Spinal cord (tissue), 10 donors: ENCODE measurements around the gene MFN2. TPM values are rescaled to one million over a fixed set of nuclear protein-coding genes. Genes with fewer than 3 reads are reported as not detected.
A peak's percentile ranks its signal among the peaks of the same experiment; 100 is the strongest.
"Not testable (repeated sequence)": the region's sequence is repeated elsewhere in the genome, so short reads cannot be mapped to it uniquely, and the experiment has no call there.

Source experiments
- DNase-seq, 6 donors: peaks; one replicate each; pipeline versions ENCODE4 v3.0.0 to v3.0.0-alpha.2; 2013 to 2015; ENCODE audit warnings: low spot score in 6 of 6, low read depth in 4 of 6
- H3K27ac ChIP-seq: one replicate; pipeline ENCODE4 v1.5.1; 2013; ENCODE audit warnings: low read depth, low read length, control low read depth
- H3K27me3 ChIP-seq: one replicate; pipeline ENCODE4 v1.6.1; 2013; ENCODE audit warnings: low read length; ENCODE audit not compliant: control insufficient read depth, insufficient read depth
- H3K36me3 ChIP-seq: one replicate; pipeline ENCODE4 v1.6.1; 2013; ENCODE audit warnings: low read length; ENCODE audit not compliant: control insufficient read depth, insufficient read depth
- H3K4me1 ChIP-seq: one replicate; pipeline ENCODE4 v1.6.1; 2013; ENCODE audit warnings: low read length; ENCODE audit not compliant: control insufficient read depth, insufficient read depth
- H3K4me3 ChIP-seq: one replicate; pipeline ENCODE4 v1.5.1; 2013; ENCODE audit warnings: low read depth, low read length, control low read depth
- H3K9me3 ChIP-seq: one replicate; pipeline ENCODE4 v1.6.1; 2013; ENCODE audit warnings: low read length; ENCODE audit not compliant: control insufficient read depth, insufficient read depth
- WGBS: methylation state at CpG from one replicate; pipeline ENCODE4 v1.1.5; 2013; ENCODE audit warnings: missing lambda C conversion rate; ENCODE audit not compliant: insufficient coverage; 5-methylcytosine and 5-hydroxymethylcytosine counted together
- long read RNA-seq, 4 donors: transcript quantifications; one replicate each; lab custom pipeline, GENCODE V29; 2026
- polyA plus RNA-seq, 2 donors: library from polyadenylated mRNA; unstranded; fragments of 120-200 nt; gene quantifications; one replicate each; pipeline ENCODE4 v1.2.1, GENCODE V29; 2013; ENCODE audit not compliant: insufficient read length in 2 of 2
- total RNA-seq, 2 donors: library from RNA; depleted of rRNA in 1 of 2; stranded (reverse); fragments of 120-200 nt in 1 of 2; fragments of >200 nt in 1 of 2; gene quantifications; one replicate each; pipeline versions ENCODE4 v1.2.3 to v1.2.4, GENCODE V29; 2013 to 2014
- donor health status: healthy.

Gene MFN2
- total RNA-seq (10 to 100 TPM; 47.5 to 65.6 TPM), polyA plus RNA-seq (10 to 100 TPM; 79.2 to 79.7 TPM)
- long read RNA-seq, donor 1, full-length matches to known transcripts: 5 of 73 reads
- long read RNA-seq, donor 1, partial matches to known transcripts: 68 of 73 reads
- long read RNA-seq, donor 1, other reads (novel, unspliced or antisense): 0 of 73 reads
- long read RNA-seq, donor 2, full-length matches to known transcripts: 2 of 26 reads
- long read RNA-seq, donor 2, partial matches to known transcripts: 24 of 26 reads
- long read RNA-seq, donor 2, other reads (novel, unspliced or antisense): 0 of 26 reads
- long read RNA-seq, donor 3, partial matches to known transcripts: 9 of 9 reads
- long read RNA-seq, donor 3, other reads (novel, unspliced or antisense): 0 of 9 reads
- long read RNA-seq, donor 4, full-length matches to known transcripts: 3 of 3 reads
- long read RNA-seq, donor 4, partial matches to known transcripts: 0 of 3 reads
- long read RNA-seq, donor 4, other reads (novel, unspliced or antisense): 0 of 3 reads

DNA sequence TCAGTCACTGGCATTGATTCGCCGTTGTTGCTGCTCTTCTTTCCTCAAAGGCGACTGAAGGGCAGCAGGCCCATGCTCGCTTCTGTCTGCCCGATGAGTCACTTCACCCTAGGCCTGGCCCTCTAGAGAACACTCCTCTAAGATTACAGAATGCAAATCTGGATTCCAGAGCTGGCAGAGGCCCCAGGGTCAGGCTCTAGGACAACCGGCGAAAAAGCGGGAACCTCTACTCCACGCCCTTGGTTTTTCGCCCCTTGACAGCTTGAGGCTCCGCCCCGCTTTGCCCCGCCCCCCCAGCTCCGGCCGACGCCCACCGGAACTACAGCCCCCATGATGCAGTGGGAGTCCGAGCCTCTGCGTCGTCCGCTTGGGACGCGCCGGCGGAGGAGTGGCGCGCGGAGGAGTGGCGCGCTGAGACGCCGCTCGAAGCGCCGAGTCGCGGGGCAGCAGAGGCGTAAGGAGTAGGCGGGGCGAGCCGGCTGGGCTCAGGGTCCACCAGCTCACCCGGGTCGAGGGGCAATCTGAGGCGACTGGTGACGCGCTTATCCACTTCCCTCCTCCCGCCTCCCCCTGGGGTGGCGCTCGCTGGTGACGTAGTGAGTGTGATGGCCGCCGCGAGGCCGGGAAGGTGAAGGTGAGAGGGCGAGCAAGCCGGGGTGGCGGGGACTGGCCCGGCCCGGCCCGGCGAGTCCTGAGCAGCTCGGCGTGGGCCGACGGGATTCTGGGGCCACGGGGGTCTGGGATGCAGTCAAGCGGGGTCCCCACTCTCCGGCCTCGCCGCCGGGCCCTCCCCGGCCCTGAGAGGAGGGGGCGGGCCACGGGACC, at the start of gene MFN2:
Gene MFN2 (plus strand): TSS at position 594 of the 825 bp plus-strand sequence. CDS start 8,725 bp downstream, outside the sequence.
- WGBS: under 1% methylated on average over 62 of the region's 74 CpGs
- H3K27me3 ChIP-seq: no peaks in the 10 kb centered on the region
- peaks cover 26% of the 10 kb centered on the region for H3K4me1 ChIP-seq
- DNase-seq: peak; percentile 87 to 98 (median 92)
- H3K27ac ChIP-seq: peak within 1 kb of the TSS; percentile 84
- H3K4me3 ChIP-seq: peak within 1 kb of the TSS; percentile 76
- no peaks in the 10 kb centered on the region for H3K9me3 ChIP-seq
- H3K36me3 ChIP-seq: peaks cover 37% of the 10 kb centered on the region

DNA sequence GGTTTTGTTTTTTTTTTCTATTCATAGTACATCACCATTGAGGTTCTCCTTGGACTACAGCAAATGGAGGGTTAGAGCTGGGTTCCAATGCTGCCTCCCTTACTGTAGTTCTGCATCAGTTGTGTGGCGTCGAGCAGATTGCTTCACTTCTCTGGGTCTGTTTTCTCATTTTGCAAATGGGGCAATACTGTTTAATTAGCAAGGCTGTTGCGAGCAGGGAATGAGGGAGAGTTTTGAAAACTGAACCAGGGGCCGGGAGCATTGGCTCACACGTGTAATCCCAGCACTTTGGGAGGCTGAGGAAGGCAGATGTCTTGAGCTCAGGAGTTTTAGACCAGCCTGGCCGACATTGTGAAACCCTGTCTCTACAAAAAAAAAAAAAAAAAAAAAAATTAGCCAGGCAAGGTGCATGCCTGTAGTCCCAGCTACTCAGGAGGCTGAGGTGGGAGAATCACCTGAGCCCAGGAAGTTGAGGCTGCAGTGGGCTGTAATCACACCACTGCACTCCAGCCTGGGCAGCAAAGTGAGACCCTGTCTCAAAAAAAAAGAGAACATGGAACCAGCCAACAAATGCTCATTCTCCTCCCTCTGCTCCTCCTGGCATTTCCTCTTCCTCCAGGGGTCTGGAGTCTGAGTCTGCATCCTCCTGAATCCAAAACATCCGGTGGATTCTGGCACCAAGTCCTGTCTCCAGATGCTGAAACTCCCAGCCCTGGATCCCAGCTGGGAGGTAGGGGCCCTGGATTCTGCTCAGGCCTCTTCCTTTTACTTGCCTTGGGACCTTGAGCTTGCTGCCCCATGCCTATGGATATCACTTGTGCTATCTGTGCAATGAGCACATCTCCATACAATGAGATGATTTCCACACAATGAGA, 49.4 kb upstream of the MFN2 start:
- 74% methylated on average over 2 of the region's 7 CpGs for WGBS
- peak overlapping the region; percentile 33 for H3K27ac ChIP-seq
- no peak overlapping the region for H3K4me3 ChIP-seq
- H3K9me3 ChIP-seq: no peaks in the 10 kb centered on the region
- no peaks in the 10 kb centered on the region for H3K36me3 ChIP-seq
- H3K4me1 ChIP-seq: peaks cover 37% of the 10 kb centered on the region
- H3K27me3 ChIP-seq: no peaks in the 10 kb centered on the region
- peak in 1 of 6 donors; percentile 52 for DNase-seq

DNA sequence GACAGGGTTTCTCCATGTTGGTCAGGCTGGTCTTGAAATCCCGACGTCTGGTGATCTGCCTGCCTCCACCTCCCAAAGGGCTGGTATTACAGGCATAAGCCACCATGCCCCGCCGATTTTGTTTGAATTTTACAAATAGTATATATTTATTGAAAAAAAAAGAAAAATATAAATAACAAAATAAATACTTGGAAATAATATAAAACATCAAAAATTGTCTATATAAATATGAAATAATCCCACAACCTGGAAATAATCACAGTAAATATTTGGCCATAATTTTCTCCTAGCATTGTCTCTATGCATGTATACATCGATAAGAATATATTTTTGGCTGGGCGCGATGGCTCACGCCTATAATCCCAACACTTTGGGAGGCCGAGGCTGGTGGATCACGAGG, 48.4 kb upstream of the MFN2 start:
- no peak overlapping the region for H3K27ac ChIP-seq
- peaks cover 32% of the 10 kb centered on the region for H3K4me1 ChIP-seq
- no peaks in the 10 kb centered on the region for H3K27me3 ChIP-seq
- no peaks in the 10 kb centered on the region for H3K36me3 ChIP-seq
- DNase-seq: no peak
- WGBS: 100% methylated on average over 4 of the region's 10 CpGs
- H3K9me3 ChIP-seq: no peaks in the 10 kb centered on the region
- H3K4me3 ChIP-seq: no peak overlapping the region

DNA sequence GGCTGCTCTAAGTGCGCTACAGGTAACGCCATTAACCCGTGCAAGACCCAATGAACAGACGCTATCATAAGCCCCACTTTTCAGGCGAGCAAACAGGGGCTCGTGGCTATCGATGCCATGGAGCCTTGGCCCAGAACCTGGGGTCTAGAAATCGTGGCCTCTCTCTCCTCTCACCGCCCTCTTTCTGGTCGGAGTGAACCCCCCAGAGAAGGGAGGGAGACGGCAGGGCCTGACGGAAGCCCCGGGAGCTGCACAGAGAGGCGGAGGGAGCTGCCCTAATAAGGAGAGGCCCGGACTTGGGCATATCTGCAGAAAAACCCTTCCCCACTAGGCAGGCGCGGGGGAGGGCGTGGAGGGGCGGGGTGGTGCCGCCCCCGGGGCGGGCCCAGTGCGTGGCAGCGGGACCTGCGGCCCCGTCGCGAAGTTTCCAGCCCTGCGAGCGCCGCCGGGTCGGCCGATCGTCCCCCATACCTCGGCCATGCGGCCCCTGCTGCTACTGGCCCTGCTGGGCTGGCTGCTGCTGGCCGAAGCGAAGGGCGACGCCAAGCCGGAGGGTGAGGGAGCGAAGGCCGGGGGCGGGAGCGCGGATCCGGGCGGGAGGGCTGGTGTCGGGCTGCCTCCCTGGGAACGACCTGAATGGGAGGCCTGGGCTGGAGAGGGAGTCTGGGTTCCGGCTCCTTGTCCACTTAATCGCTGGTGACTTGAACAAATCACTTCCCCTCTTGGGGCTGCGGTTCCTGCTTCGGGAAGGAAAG, 45.8 kb upstream of the MFN2 start, which contains the start of gene PLOD1:
Gene PLOD1 (plus strand): TSS at position 416 of the 755 bp plus-strand sequence. CDS start 63 bp downstream, at position 479.
- whole genome bisulfite sequencing: under 1% methylated on average over 45 of the region's 55 CpGs
- Histone ChIP-seq H3K4me1 (peaks cover 39% of the 10 kb centered on the region), H3K27ac (peak within 1 kb of the TSS; percentile 88), H3K36me3 (peaks cover 4% of the 10 kb centered on the region), H3K4me3 (peak within 1 kb of the TSS; percentile 56), H3K9me3 (no peaks in the 10 kb centered on the region), H3K27me3 (no peaks in the 10 kb centered on the region)
- DNase-seq: peak in 5 of 6 donors; percentile 62 to 93 (median 78)

DNA sequence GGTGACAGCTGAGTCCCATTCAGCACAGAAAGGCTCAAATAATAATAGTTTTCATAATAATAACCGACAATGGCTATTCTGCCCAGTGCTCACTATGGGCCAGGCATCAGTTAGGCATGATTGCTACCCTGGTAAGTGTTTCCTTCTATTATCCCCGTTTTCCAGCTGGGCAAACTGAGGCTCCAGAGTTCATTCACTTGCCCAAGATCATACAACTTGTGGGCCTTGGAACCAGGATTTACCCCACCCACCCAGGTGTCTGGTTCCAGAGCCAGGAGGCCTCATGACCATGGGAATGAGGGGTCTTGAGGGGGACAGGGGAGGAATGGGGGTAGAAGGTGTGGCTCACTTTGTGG, 45.2 kb upstream of the MFN2 start:
- no peaks in the 10 kb centered on the region for H3K9me3 ChIP-seq
- H3K36me3 ChIP-seq: peaks cover 6% of the 10 kb centered on the region
- no peaks in the 10 kb centered on the region for H3K27me3 ChIP-seq
- no peak for DNase-seq
- H3K4me1 ChIP-seq: peaks cover 35% of the 10 kb centered on the region
- 39% methylated on average over 2 of the region's 2 CpGs for WGBS
- H3K4me3 ChIP-seq: peak overlapping the region; percentile 56
- peak overlapping the region; percentile 69 for H3K27ac ChIP-seq

DNA sequence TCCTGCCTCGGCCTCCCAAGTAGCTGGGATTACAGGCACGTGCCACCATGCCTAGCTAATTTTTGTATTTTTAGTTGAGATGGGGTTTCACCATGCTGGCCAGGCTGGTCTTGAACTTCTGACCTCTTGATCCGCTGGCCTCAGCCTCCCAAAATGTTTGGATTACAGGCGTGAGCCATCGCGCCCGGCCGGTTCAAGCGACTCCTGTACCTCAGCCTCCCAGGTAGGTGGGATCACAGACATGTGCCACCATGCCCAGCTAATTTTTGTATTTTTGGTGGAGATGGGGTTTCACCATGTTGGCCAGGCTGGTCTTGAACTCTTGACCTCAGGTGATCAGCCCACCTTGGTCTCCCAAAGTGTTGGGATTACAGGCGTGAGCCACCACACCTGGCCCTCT, 44.5 kb upstream of the MFN2 start:
- not testable (repeated sequence) for H3K27ac ChIP-seq, H3K9me3 ChIP-seq, DNase-seq, H3K27me3 ChIP-seq, H3K36me3 ChIP-seq, H3K4me3 ChIP-seq
- WGBS: 97% methylated on average over 7 of the region's 10 CpGs
- peaks cover 41% of the 10 kb centered on the region for H3K4me1 ChIP-seq

DNA sequence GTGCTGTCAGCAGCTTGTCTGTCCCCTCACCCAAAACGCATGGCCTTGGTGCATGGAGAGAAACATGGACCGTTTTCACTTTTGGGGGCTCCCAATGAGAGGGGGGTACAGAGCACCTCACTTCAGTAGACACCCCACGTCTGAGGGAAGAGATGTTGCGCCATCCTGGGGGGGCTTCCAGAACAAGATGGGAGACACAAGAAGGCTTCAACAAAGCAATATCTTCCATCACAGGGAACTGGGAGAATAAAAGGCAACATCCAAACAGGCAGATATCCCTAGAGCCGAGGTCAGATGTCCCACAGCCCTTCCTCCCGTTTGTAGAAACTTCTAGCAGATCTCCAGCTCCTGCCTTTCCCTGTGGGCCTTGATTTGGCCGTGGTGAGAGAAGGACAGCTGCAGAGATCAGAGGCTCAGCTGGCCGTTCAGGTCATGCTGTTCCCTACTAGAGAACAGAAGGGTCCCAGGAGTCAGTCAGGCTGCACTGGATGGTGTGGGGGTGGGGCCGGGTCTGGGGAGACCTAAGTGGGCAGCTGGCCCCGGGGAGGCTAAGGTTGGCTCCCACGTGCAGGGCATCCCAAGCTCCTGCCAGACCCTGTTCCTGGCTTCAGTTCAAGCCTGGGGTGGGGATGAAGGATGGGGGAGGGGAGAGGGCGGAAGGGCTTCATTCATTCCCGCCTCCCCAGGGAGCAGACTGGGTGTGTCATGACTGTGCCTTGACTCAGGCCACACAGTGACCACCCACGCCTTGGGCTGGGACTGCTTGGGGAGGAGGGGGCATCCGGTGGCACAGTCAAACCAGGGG, 41.3 kb upstream of the MFN2 start:
- Histone ChIP-seq H3K36me3 (peaks cover 19% of the 10 kb centered on the region), H3K4me1 (peaks cover 39% of the 10 kb centered on the region), H3K27me3 (no peaks in the 10 kb centered on the region), H3K27ac (no peak overlapping the region), H3K4me3 (no peak overlapping the region), H3K9me3 (no peaks in the 10 kb centered on the region)
- 46% methylated on average over 9 of the region's 15 CpGs for WGBS
- DNase-seq: peak in 1 of 6 donors; percentile 18

DNA sequence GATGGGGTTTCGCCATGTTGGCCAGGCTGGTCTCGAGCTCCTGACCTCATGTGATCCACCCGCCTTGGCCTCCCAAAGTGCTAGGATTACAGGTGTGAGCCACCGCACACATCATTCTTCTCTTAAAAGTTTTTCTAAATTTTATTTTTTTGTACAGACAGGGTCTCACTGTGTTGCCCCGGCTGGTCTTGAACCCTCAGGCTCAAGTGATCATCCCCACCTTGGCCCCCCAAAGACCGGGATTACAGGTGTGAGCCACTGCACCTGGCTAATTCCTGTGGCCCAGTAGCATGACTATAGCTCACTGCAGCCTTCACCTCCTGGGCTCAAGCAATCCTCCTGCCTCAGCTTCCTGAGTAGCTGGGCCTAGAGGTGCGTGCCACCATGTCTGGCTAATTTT, 40.5 kb upstream of the MFN2 start:
- not testable (repeated sequence) for H3K27me3 ChIP-seq, H3K9me3 ChIP-seq, H3K27ac ChIP-seq, H3K4me3 ChIP-seq, DNase-seq
- H3K36me3 ChIP-seq: peaks cover 26% of the 10 kb centered on the region
- peaks cover 32% of the 10 kb centered on the region for H3K4me1 ChIP-seq
- 94% methylated on average over 5 of the region's 7 CpGs for WGBS
